Suprapubic skin (tissue), 3 donors: ENCODE results near the gene CHRNA9.

Source experiments
- CTCF ChIP-seq, 2 donors: fragments of 200-600 bp in 1 of 2; fragments of 450-650 bp in 1 of 2; sonication (generic) in 1 of 2; IDR thresholded peaks; one replicate each; pipeline ENCODE4 v1.5.1; 2016 to 2019; ENCODE audit warnings: antibody characterized with exemption in 2 of 2, mild to moderate bottlenecking in 1 of 2, moderate library complexity in 1 of 2
- POLR2A ChIP-seq, 2 donors: fragments of 450-650 bp; IDR thresholded peaks; one replicate each; pipeline ENCODE4 v1.6.1; 2017; ENCODE audit warnings: antibody characterized with exemption in 2 of 2, mild to moderate bottlenecking in 2 of 2, moderate library complexity in 2 of 2

- TF ChIP-seq CTCF (IDR thresholded peaks at IDR 0.05) (no peak), POLR2A (IDR thresholded peaks at IDR 0.05) (no peak)
Observed at GRCh38 chr4:40348000-40348399, 12.9 kb downstream of the CHRNA9 start.
